ENCODE results near the gene USP33.

The USP33 gene

GRCh38 chr1:77673716-77674355, 85.8 kb downstream of the USP33 start:
- POLR2A ChIA-PET: interaction anchor here (0.7 to 1.1 kb wide), 2 partner anchors 8 to 134 kb away, joined by 3 read pairs; partner anchors contain the start of gene ZZZ3
- CTCF ChIA-PET: interaction anchor here (0.8 to 1.8 kb wide), 2 partner anchors 9 to 101 kb away, joined by 3 to 10 read pairs; no protein-coding TSS in a partner anchor

GRCh38 chr1:77673030-77673429, 86.6 kb downstream of the USP33 start:
- POLR2A ChIA-PET: interaction anchor here (1.1 kb wide), 1 partner anchor 134 kb away, joined by 3 read pairs; no protein-coding TSS in a partner anchor
- H3K4me3 ChIP-seq (ENCODE audit: low read depth, low read length): no peak overlapping the region
- CTCF ChIA-PET: interaction anchor here (1.0 kb wide), 1 partner anchor 140 kb away, joined by 3 read pairs; no protein-coding TSS in a partner anchor
- no peak for TF ChIP-seq CTCF (IDR thresholded peaks at IDR 0.05; ENCODE audit: insufficient read depth, low read length, missing control alignments)
- DNase-seq (ENCODE audit: low read depth, low spot score): no peak

More at GRCh38 chr1:77673716-77674355, 85.8 kb downstream of the USP33 start:
- no peak for DNase-seq (ENCODE audit: low read depth, low spot score)
- no peak overlapping the region for H3K4me3 ChIP-seq (ENCODE audit: low read depth, low read length)
- TF ChIP-seq CTCF (IDR thresholded peaks at IDR 0.05; ENCODE audit: insufficient read depth, low read length, missing control alignments): no peak

- ChIA-PET POLR2A (interaction anchor here (0.6 kb wide), 1 partner anchor 463 kb away, joined by 3 read pairs; no protein-coding TSS in a partner anchor), CTCF (interaction anchor here (1.0 kb wide), 2 partner anchors 136 to 139 kb away, joined by 3 read pairs; no protein-coding TSS in a partner anchor)
- no peak for TF ChIP-seq CTCF (IDR thresholded peaks at IDR 0.05; ENCODE audit: insufficient read depth, low read length, missing control alignments)
- H3K4me3 ChIP-seq (ENCODE audit: low read depth, low read length): no peak overlapping the region
- DNase-seq (ENCODE audit: low read depth, low spot score): no peak
Measured at GRCh38 chr1:77672374-77672773, 87.3 kb downstream of the USP33 start.

GRCh38 chr1:77671836-77672235, 87.8 kb downstream of the USP33 start:
- no peak for DNase-seq (ENCODE audit: low read depth, low spot score)
- CTCF ChIA-PET: interaction anchor here (0.6 to 1.0 kb wide), 3 partner anchors 10 to 139 kb away, joined by 3 read pairs; no protein-coding TSS in a partner anchor
- no peak for TF ChIP-seq CTCF (IDR thresholded peaks at IDR 0.05; ENCODE audit: insufficient read depth, low read length, missing control alignments)
- H3K4me3 ChIP-seq (ENCODE audit: low read depth, low read length): no peak overlapping the region
- POLR2A ChIA-PET: interaction anchor here (0.6 kb wide), 1 partner anchor 463 kb away, joined by 3 read pairs; no protein-coding TSS in a partner anchor

GRCh38 chr1:77670330-77670729, 89.3 kb downstream of the USP33 start:
- no peak for DNase-seq (ENCODE audit: low read depth, low spot score)
- POLR2A ChIA-PET: interaction anchor here (0.6 kb wide), 1 partner anchor 57 kb away, joined by 3 read pairs; no protein-coding TSS in a partner anchor
- TF ChIP-seq CTCF (IDR thresholded peaks at IDR 0.05; ENCODE audit: insufficient read depth, low read length, missing control alignments): no peak
- H3K4me3 ChIP-seq (ENCODE audit: low read depth, low read length): no peak overlapping the region
- CTCF ChIA-PET: interaction anchor here (1.3 kb wide), 1 partner anchor 11 kb away, joined by 5 read pairs; no protein-coding TSS in a partner anchor

GRCh38 chr1:77668924-77669449, 90.7 kb downstream of the USP33 start:
- no peak for DNase-seq (ENCODE audit: low read depth, low spot score)
- TF ChIP-seq CTCF (IDR thresholded peaks at IDR 0.05; ENCODE audit: insufficient read depth, low read length, missing control alignments): no peak
- H3K4me3 ChIP-seq (ENCODE audit: low read depth, low read length): no peak overlapping the region
- CTCF ChIA-PET: interaction anchor here (0.8 to 1.1 kb wide), 2 partner anchors 10 to 14 kb away, joined by 3 read pairs; no protein-coding TSS in a partner anchor
- POLR2A ChIA-PET: interaction anchor here (0.6 kb wide), 1 partner anchor 17 kb away, joined by 3 read pairs; no protein-coding TSS in a partner anchor

Data from AG04449 (cell line).